Tibial nerve (tissue), 4 donors: ENCODE results near the gene SERPING1. TPM values are rescaled to one million over a fixed set of nuclear protein-coding genes. Genes with fewer than 3 reads are reported as not detected.

Experiments
- DNase-seq, 2 donors: peaks; one replicate each; pipeline ENCODE4 v3.0.0-alpha.2; 2019; ENCODE audit warnings: low spot score in 2 of 2
- H3K27ac ChIP-seq, 4 donors: fragments of 200-600 bp; sonication (generic) in 3 of 4; one replicate each; pipeline ENCODE4 v1.5.1; 2017 to 2019; ENCODE audit warnings: mild to moderate bottlenecking in 1 of 4
- H3K27me3 ChIP-seq, 2 donors: fragments of 200-600 bp; sonication (generic) in 1 of 2; one replicate each; pipeline versions ENCODE4 v1.5.1 to v1.6.0; 2017 to 2019
- H3K36me3 ChIP-seq, 3 donors: fragments of 200-600 bp; sonication (generic); one replicate each; pipeline ENCODE4 v1.5.1; 2018 to 2019
- H3K4me1 ChIP-seq, 4 donors: fragments of 200-600 bp; sonication (generic) in 3 of 4; one replicate each; pipeline ENCODE4 v1.5.1; 2017 to 2019
- H3K4me3 ChIP-seq, 4 donors: fragments of 200-600 bp; sonication (generic) in 3 of 4; one replicate each; pipeline ENCODE4 v1.5.1; 2017 to 2019; ENCODE audit warnings: mild to moderate bottlenecking in 1 of 4, moderate library complexity in 1 of 4
- H3K9me3 ChIP-seq, 4 donors: fragments of 200-600 bp; sonication (generic) in 3 of 4; one replicate each; pipeline ENCODE4 v1.5.1; 2017 to 2019
- EP300 ChIP-seq, 2 donors: sonication (generic); formaldehyde crosslinking; IDR thresholded peaks; one replicate each; pipeline ENCODE4 v1.6.1; 2017; ENCODE audit warnings: antibody characterized with exemption in 2 of 2, mild to moderate bottlenecking in 1 of 2
- POLR2A ChIP-seq, 2 donors: fragments of 450-650 bp; IDR thresholded peaks; one replicate each; pipeline ENCODE4 v1.6.1; 2017; ENCODE audit warnings: antibody characterized with exemption in 2 of 2, mild to moderate bottlenecking in 2 of 2, moderate library complexity in 2 of 2
- WGBS, 2 donors: methylation state at CpG; one replicate each; pipeline ENCODE4 v1.1.5; 2018; 5-methylcytosine and 5-hydroxymethylcytosine counted together
- total RNA-seq, 4 donors: library from RNA; depleted of rRNA; stranded (reverse); fragments of >200 nt; gene quantifications; one replicate each; pipeline ENCODE4 v1.1.0, GENCODE V29; 2016
- TF ChIP-seq, protein P1 (sequence below), 5 experiments: fragments of 200-600 bp in 3 of 5; fragments of 450-650 bp in 2 of 5; sonication (generic) in 3 of 5; IDR thresholded peaks; one replicate each; pipeline ENCODE4 v1.5.1; 2016 to 2019; ENCODE audit warnings: antibody characterized with exemption in 5 of 5, mild to moderate bottlenecking in 3 of 5, moderate library complexity in 2 of 5

The SERPING1 gene
- total RNA-seq, 4 donors from 2014 or later: 508 to 826 (median 607) TPM

- WGBS, 2 donors: 8 to 9% methylated on average over 14 to 23 of the region's 23 CpGs
- no peaks in the 10 kb centered on the region for H3K9me3 ChIP-seq
- no peak for DNase-seq
- peak overlapping the region in 1 of 4 donors; percentile 73 for H3K27ac ChIP-seq
- peaks cover 0 to 24% of the 10 kb centered on the region in 2 donors for H3K27me3 ChIP-seq
- no peaks in the 10 kb centered on the region for H3K36me3 ChIP-seq
- peak overlapping the region in 1 of 4 donors; percentile 17 for H3K4me3 ChIP-seq
- TF ChIP-seq EP300 (IDR thresholded peaks at IDR 0.05) (no peak), POLR2A (IDR thresholded peaks at IDR 0.05) (no peak)
- TF ChIP-seq, protein P1, sequence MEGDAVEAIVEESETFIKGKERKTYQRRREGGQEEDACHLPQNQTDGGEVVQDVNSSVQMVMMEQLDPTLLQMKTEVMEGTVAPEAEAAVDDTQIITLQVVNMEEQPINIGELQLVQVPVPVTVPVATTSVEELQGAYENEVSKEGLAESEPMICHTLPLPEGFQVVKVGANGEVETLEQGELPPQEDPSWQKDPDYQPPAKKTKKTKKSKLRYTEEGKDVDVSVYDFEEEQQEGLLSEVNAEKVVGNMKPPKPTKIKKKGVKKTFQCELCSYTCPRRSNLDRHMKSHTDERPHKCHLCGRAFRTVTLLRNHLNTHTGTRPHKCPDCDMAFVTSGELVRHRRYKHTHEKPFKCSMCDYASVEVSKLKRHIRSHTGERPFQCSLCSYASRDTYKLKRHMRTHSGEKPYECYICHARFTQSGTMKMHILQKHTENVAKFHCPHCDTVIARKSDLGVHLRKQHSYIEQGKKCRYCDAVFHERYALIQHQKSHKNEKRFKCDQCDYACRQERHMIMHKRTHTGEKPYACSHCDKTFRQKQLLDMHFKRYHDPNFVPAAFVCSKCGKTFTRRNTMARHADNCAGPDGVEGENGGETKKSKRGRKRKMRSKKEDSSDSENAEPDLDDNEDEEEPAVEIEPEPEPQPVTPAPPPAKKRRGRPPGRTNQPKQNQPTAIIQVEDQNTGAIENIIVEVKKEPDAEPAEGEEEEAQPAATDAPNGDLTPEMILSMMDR (IDR thresholded peaks at IDR 0.05): no peak
- H3K4me1 ChIP-seq: peaks cover 0 to 64% (median 45%) of the 10 kb centered on the region in 4 donors
These were observed 49.4 kb downstream of the SERPING1 start for GRCh38 chr11:57646799-57647303.

DNA sequence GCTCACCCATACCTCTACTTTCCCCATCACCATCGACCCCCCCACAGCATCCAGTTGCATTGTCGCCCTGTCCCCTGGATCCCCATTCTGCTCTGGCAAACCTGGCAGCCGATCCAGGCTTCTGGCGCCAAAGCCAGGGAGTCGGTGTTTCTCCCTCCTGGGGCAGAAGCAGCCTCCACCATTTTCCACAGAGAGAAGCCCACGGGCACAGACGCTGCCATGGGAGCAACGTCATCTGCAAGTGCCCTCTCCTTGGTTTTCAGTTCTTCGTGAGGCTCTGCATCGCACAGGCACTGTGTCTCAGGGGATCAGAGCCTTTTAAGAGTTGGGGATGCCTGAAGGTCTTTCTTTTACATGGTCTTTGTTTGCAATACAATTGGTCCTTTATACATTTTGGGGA is 49.9 kb downstream of the SERPING1 start:
- H3K27ac ChIP-seq: no peak overlapping the region

GRCh38 chr11:57647960-57648800 is 50.7 kb downstream of the SERPING1 start:
- H3K9me3 ChIP-seq: no peaks in the 10 kb centered on the region
- no peak for DNase-seq
- peak overlapping the region in 1 of 4 donors; percentile 78 for H3K27ac ChIP-seq
- WGBS, 2 donors: 4 to 6% methylated on average over 13 of the region's 13 CpGs
- no peaks in the 10 kb centered on the region for H3K36me3 ChIP-seq
- H3K4me3 ChIP-seq: peak overlapping the region in 3 of 4 donors; percentile 47 to 55 (median 52)
- TF ChIP-seq POLR2A (IDR thresholded peaks at IDR 0.05): no peak
- TF ChIP-seq, protein P1 (IDR thresholded peaks at IDR 0.05): no peak
- TF ChIP-seq EP300 (IDR thresholded peaks at IDR 0.05): no peak
- peaks cover 0 to 30% of the 10 kb centered on the region in 2 donors for H3K27me3 ChIP-seq
- H3K4me1 ChIP-seq: peaks cover 0 to 72% (median 45%) of the 10 kb centered on the region in 4 donors

More for the DNA sequence above, 49.9 kb downstream of the SERPING1 start:
- Histone ChIP-seq H3K27me3 (peaks cover 0 to 27% of the 10 kb centered on the region in 2 donors), H3K4me1 (peaks cover 0 to 65% (median 45%) of the 10 kb centered on the region in 4 donors), H3K4me3 (peak overlapping the region in 1 of 4 donors; percentile 17), H3K36me3 (no peaks in the 10 kb centered on the region), H3K9me3 (no peaks in the 10 kb centered on the region)
- DNase-seq: no peak
- 1 to 3% methylated on average over 10 of the region's 10 CpGs for WGBS, 2 donors
- TF ChIP-seq, protein P1 (IDR thresholded peaks at IDR 0.05): no peak
- TF ChIP-seq POLR2A (IDR thresholded peaks at IDR 0.05) (no peak), EP300 (IDR thresholded peaks at IDR 0.05) (no peak)

DNA sequence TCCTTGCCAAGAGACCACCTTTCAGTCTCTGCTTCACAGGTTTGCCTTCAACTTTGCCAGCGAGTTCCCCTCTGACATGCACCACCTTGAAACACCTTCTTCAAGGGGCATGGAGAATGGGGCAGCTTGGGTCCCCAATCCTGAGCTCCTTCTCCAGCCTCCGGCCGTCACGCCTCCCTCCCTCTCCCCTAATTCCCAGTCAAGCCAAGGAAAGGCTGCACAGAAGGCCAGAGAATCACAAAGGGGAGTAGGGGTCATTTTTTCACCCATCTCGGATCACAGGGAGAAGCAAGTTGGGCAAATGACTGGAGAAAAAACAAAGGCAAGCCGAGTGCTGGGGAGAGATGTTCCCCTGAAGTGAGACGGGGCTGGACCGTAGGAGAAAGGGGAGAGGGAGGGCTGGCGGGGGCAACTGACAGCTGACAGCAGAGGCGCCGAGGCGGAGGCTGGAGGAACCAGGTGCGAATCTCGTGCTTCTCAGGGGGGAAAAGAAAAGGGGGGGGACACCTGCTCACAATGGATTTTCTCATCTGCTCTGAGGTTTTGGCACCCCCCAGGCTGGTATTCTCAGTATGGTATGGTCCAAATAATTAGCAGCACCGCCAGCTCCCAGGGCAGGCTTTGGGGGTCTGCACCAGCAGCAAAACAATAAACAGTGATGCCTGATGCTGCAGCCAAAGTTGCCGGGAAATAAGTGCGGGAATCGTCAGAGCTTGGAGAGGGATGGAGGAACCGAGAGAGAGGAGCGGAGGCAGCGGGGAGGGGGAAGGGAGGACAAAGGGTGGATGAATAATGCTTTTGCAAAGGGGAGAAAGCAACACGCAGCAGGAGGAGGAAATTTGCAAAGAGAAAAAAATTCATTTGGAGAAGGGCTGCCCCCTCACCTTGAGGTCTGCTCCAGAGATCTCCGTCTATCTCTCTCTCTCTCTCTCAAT is 51.6 kb downstream of the SERPING1 start:
- Histone ChIP-seq H3K36me3 (no peaks in the 10 kb centered on the region), H3K9me3 (no peaks in the 10 kb centered on the region), H3K4me1 (peaks cover 0 to 72% (median 45%) of the 10 kb centered on the region in 4 donors), H3K27me3 (peaks cover 0 to 30% of the 10 kb centered on the region in 2 donors), H3K4me3 (peak overlapping the region; percentile 6 to 55 (median 50)), H3K27ac (peak overlapping the region in 2 of 4 donors; percentile 71 to 78)
- DNase-seq: no peak
- TF ChIP-seq EP300 (IDR thresholded peaks at IDR 0.05) (no peak), POLR2A (IDR thresholded peaks at IDR 0.05) (no peak)
- TF ChIP-seq, protein P1 (IDR thresholded peaks at IDR 0.05): no peak
- 1 to 2% methylated on average over 23 of the region's 23 CpGs for WGBS, 2 donors
